Endodermal cell (in vitro differentiated cells): ENCODE results near the gene DOCK9. TPM values are rescaled to one million over a fixed set of nuclear protein-coding genes. Genes with fewer than 3 reads are reported as not detected.
A peak's percentile ranks its signal among the peaks of the same experiment; 100 is the strongest.

Experiments
- DNase-seq: peaks from one replicate; pipeline ENCODE4 v3.0.0-alpha.2; 2017
- H3K27ac ChIP-seq: 2 replicates; pipeline ENCODE4 v1.5.1; 2013; ENCODE audit warnings: mild to moderate bottlenecking, low read depth, low read length, moderate library complexity
- H3K27me3 ChIP-seq: 2 replicates; pipeline ENCODE4 v1.6.1; 2013; ENCODE audit warnings: mild to moderate bottlenecking, low read length, moderate library complexity; ENCODE audit not compliant: insufficient read depth, control insufficient read depth, poor library complexity, severe bottlenecking
- H3K36me3 ChIP-seq: 2 replicates; pipeline ENCODE4 v1.7.0; 2013; ENCODE audit warnings: mild to moderate bottlenecking, low read length, moderate library complexity; ENCODE audit not compliant: control insufficient read depth, insufficient read depth
- H3K4me1 ChIP-seq: one replicate; pipeline ENCODE4 v1.7.0; 2013; ENCODE audit warnings: low read length; ENCODE audit not compliant: control insufficient read depth, insufficient read depth
- H3K4me3 ChIP-seq: 2 replicates; pipeline ENCODE4 v1.5.1; 2013; ENCODE audit warnings: mild to moderate bottlenecking, low read length, moderate library complexity
- H3K9ac ChIP-seq: 2 replicates; pipeline ENCODE4 v1.6.1; 2013; ENCODE audit warnings: mild to moderate bottlenecking, low read length, moderate library complexity; ENCODE audit not compliant: poor library complexity, severe bottlenecking; ENCODE audit errors: extremely low read depth
- H3K9me3 ChIP-seq: 2 replicates; pipeline ENCODE4 v1.6.1; 2013; ENCODE audit warnings: mild to moderate bottlenecking, low read length, moderate library complexity; ENCODE audit not compliant: control insufficient read depth
- H3K27ac Mint-ChIP-seq: 2 replicates; pipeline ENCODE4 v1.8.0; 2020; ENCODE audit warnings: mixed read lengths
- H3K27me3 Mint-ChIP-seq: 2 replicates; pipeline ENCODE4 v1.8.0; 2021; ENCODE audit warnings: mild to moderate bottlenecking, mixed read lengths; ENCODE audit not compliant: insufficient read depth
- H3K36me3 Mint-ChIP-seq: 2 replicates; pipeline ENCODE4 v1.8.0; 2020; ENCODE audit warnings: low read depth, mixed read lengths
- H3K4me1 Mint-ChIP-seq: 2 replicates; pipeline ENCODE4 v1.8.0; 2020; ENCODE audit warnings: mixed read lengths
- H3K4me3 Mint-ChIP-seq: 2 replicates; pipeline ENCODE4 v1.8.0; 2020; ENCODE audit warnings: mild to moderate bottlenecking, moderate library complexity, mixed read lengths
- H3K9me3 Mint-ChIP-seq: 2 replicates; pipeline ENCODE4 v1.8.0; 2020; ENCODE audit warnings: mild to moderate bottlenecking, mixed read lengths
- CTCF ChIP-seq: fragments of 200-600 bp; sonication (generic); conservative IDR thresholded peaks from 2 replicates; pipeline ENCODE4 v1.5.0; 2021; ENCODE audit warnings: antibody characterized with exemption, mild to moderate bottlenecking
- WGBS, 2 experiments: methylation state at CpG; one replicate each; pipeline versions ENCODE4 v1.1.5 to v1.1.7; 2013; ENCODE audit warnings: missing lambda C conversion rate in 2 of 2, mixed read lengths in 1 of 2; ENCODE audit not compliant: insufficient coverage in 1 of 2, insufficient read length in 1 of 2; 5-methylcytosine and 5-hydroxymethylcytosine counted together
- total RNA-seq, 2 donors: library from RNA; stranded (reverse); fragmentation: NEBNext Ultra II Directional in 1 of 2; extraction: Animal tissue kit (Norgen Biotek cat#: 25700) in 1 of 2; gene quantifications; 2 replicates in 1 of 2; 3 replicates in 1 of 2; pipeline ENCODE4 v1.2.1, GENCODE V29; 2021

DOCK9 gene
- total RNA-seq, 2 donors from 2014 or later, result 15.6 to 22.5 TPM

GRCh38 chr13:98984118-98984517, 6.3 kb upstream of the DOCK9 start:
- no peaks in the 10 kb centered on the region for H3K36me3 Mint-ChIP-seq
- Histone ChIP-seq H3K9me3 (no peaks in the 10 kb centered on the region), H3K9ac (no peak overlapping the region), H3K36me3 (no peaks in the 10 kb centered on the region), H3K27ac (no peak overlapping the region), H3K4me3 (no peak overlapping the region), H3K4me1 (peaks cover 3% of the 10 kb centered on the region), H3K27me3 (no peaks in the 10 kb centered on the region)
- 88 to 90% methylated on average over 2 of the region's 2 CpGs for whole genome bisulfite sequencing, 2 experiments
- no peak for DNase-seq
- no peak overlapping the region for H3K27ac Mint-ChIP-seq
- H3K4me1 Mint-ChIP-seq, result peaks cover 28% of the 10 kb centered on the region
- no peaks in the 10 kb centered on the region for H3K9me3 Mint-ChIP-seq
- no peak overlapping the region for H3K4me3 Mint-ChIP-seq
- TF ChIP-seq CTCF, result no peak
- H3K27me3 Mint-ChIP-seq, result no peaks in the 10 kb centered on the region

- peaks cover 37% of the 10 kb centered on the region for H3K4me1 Mint-ChIP-seq
- Histone ChIP-seq H3K27ac (no peak overlapping the region), H3K9ac (no peak overlapping the region), H3K36me3 (no peaks in the 10 kb centered on the region), H3K4me1 (peaks cover 5% of the 10 kb centered on the region), H3K27me3 (no peaks in the 10 kb centered on the region), H3K9me3 (no peaks in the 10 kb centered on the region), H3K4me3 (no peak overlapping the region)
- WGBS, 2 experiments, result 81 to 84% methylated on average over 4 to 5 of the region's 5 CpGs
- no peak for DNase-seq
- H3K27ac Mint-ChIP-seq, result peak overlapping the region; percentile 31
- TF ChIP-seq CTCF, result no peak
- H3K27me3 Mint-ChIP-seq, result no peaks in the 10 kb centered on the region
- H3K36me3 Mint-ChIP-seq, result no peaks in the 10 kb centered on the region
- no peak overlapping the region for H3K4me3 Mint-ChIP-seq
- no peaks in the 10 kb centered on the region for H3K9me3 Mint-ChIP-seq
Measured at GRCh38 chr13:98983182-98983581, 5.3 kb upstream of the DOCK9 start.

- Histone ChIP-seq H3K9me3 (no peaks in the 10 kb centered on the region), H3K27ac (no peak overlapping the region), H3K9ac (no peak overlapping the region), H3K4me1 (peaks cover 20% of the 10 kb centered on the region), H3K27me3 (no peaks in the 10 kb centered on the region), H3K36me3 (no peaks in the 10 kb centered on the region), H3K4me3 (no peak overlapping the region)
- no peak for DNase-seq
- Mint-ChIP-seq H3K9me3 (no peaks in the 10 kb centered on the region), H3K4me3 (no peak overlapping the region), H3K27ac (no peak overlapping the region), H3K36me3 (no peaks in the 10 kb centered on the region), H3K27me3 (no peaks in the 10 kb centered on the region), H3K4me1 (peaks cover 51% of the 10 kb centered on the region)
- 88 to 94% methylated on average over 5 to 9 of the region's 9 CpGs for WGBS, 2 experiments
- no peak for TF ChIP-seq CTCF
Measured at GRCh38 chr13:98981369-98982080, 3.7 kb upstream of the DOCK9 start.
